Measurements from ENCODE around the gene INO80B. TPM values are rescaled to one million over a fixed set of nuclear protein-coding genes. Genes with fewer than 3 reads are reported as not detected.
A peak's percentile ranks its signal among the peaks of the same experiment; 100 is the strongest.

Gene INO80B
- total and polyA plus RNA-seq, 9 of the 15 experiments (the other 6 are each of a cell fraction or from before 2014, with no cell fraction given): 0.41 to 22.6 (median 9.0) TPM

GRCh38 chr2:74454654-74455511 lies at the start of gene INO80B (continued):
- TF ChIP-seq RERE (CRISPR knock-in tag; IDR thresholded peaks at IDR 0.05; ENCODE audit: borderline replicate concordance) (no peak), HOMEZ (CRISPR knock-in tag; IDR thresholded peaks at IDR 0.05) (no peak), KHSRP (IDR thresholded peaks at IDR 0.05) (no peak), ZBTB17 (CRISPR knock-in tag; IDR thresholded peaks at IDR 0.05) (no peak; the same call in 1 of the 2 replicates), HOXB6 (CRISPR knock-in tag; IDR thresholded peaks at IDR 0.05; ENCODE audit: borderline replicate concordance) (no peak), THRA (IDR thresholded peaks at IDR 0.05) (no peak), TCF15 (CRISPR knock-in tag; IDR thresholded peaks at IDR 0.05) (0 out of 2 replicates have a peak, but pooled peaks have one; percentile 18), ZNF695 (CRISPR knock-in tag; IDR thresholded peaks at IDR 0.05) (no peak), ZNF740 (CRISPR knock-in tag; IDR thresholded peaks at IDR 0.05) (no peak), ZNF740 (tag; IDR thresholded peaks at IDR 0.05) (no peak), ZNF766 (CRISPR knock-in tag; conservative IDR thresholded peaks at IDR 0.05) (peak; percentile 50), MAFF (IDR thresholded peaks at IDR 0.05; ENCODE audit: low read length) (peak; percentile 37; the same call in 1 of the 2 replicates), ZNF263 (CRISPR knock-in tag; IDR thresholded peaks at IDR 0.05; ENCODE audit: borderline replicate concordance) (0 out of 2 replicates have a peak, but pooled peaks have one; percentile 53), BCOR (IDR thresholded peaks at IDR 0.05) (no peak), ZNF561 (CRISPR knock-in tag; conservative IDR thresholded peaks at IDR 0.05) (no peak), CREM (IDR thresholded peaks at IDR 0.05; ENCODE audit: low read depth) (peak; percentile 90)

Measured in K562 (cell line).